ENCODE results near the gene MAGI2.
"Not testable (repeated sequence)": the region's sequence is repeated elsewhere in the genome, so short reads cannot be mapped to it uniquely, and the experiment has no call there.

MAGI2 gene

GRCh38 chr7:79132844-79133451 is 320.5 kb downstream of the MAGI2 start:
- DNase-seq, result no peak

- DNase-seq, result no peak
These were observed 322.8 kb downstream of the MAGI2 start for GRCh38 chr7:79130715-79131114.

- no peak for DNase-seq
These were observed 329.1 kb downstream of the MAGI2 start for GRCh38 chr7:79124331-79124730.

- DNase-seq, result no peak
These were observed 335.3 kb downstream of the MAGI2 start for GRCh38 chr7:79118143-79118542.

GRCh38 chr7:79096361-79096805 is 357.1 kb downstream of the MAGI2 start:
- no peak for DNase-seq

GRCh38 chr7:79093421-79093820 is 360.0 kb downstream of the MAGI2 start:
- no peak for DNase-seq

GRCh38 chr7:79091661-79092060 is 361.8 kb downstream of the MAGI2 start:
- no peak for DNase-seq

GRCh38 chr7:79091011-79091410 is 362.5 kb downstream of the MAGI2 start:
- DNase-seq, result no peak

- DNase-seq, result no peak
These were observed 362.9 kb downstream of the MAGI2 start for GRCh38 chr7:79090543-79090942.

- DNase-seq, result no peak
These were observed 369.0 kb downstream of the MAGI2 start for GRCh38 chr7:79084423-79084822.

- DNase-seq, result no peak
These were observed 373.4 kb downstream of the MAGI2 start for GRCh38 chr7:79079919-79080554.

GRCh38 chr7:79078273-79078672 is 375.2 kb downstream of the MAGI2 start:
- DNase-seq, result no peak

- DNase-seq, result not testable (repeated sequence)
These were observed 382.3 kb downstream of the MAGI2 start for GRCh38 chr7:79071187-79071586.

GRCh38 chr7:79064187-79064823 is 389.2 kb downstream of the MAGI2 start:
- DNase-seq, result no peak

GRCh38 chr7:79063019-79063698 is 390.3 kb downstream of the MAGI2 start:
- no peak for DNase-seq

GRCh38 chr7:79060498-79060897 is 393.0 kb downstream of the MAGI2 start:
- DNase-seq, result no peak

- DNase-seq, result no peak
These were observed 397.6 kb downstream of the MAGI2 start for GRCh38 chr7:79055722-79056415.

- DNase-seq, result no peak
These were observed 401.6 kb downstream of the MAGI2 start for GRCh38 chr7:79051915-79052314.

GRCh38 chr7:79050603-79051002 is 402.9 kb downstream of the MAGI2 start:
- no peak for DNase-seq

GRCh38 chr7:79046061-79046460 is 407.4 kb downstream of the MAGI2 start:
- no peak for DNase-seq

GRCh38 chr7:79037001-79037400 is 416.5 kb downstream of the MAGI2 start:
- no peak for DNase-seq

- DNase-seq, result no peak
These were observed 417.1 kb downstream of the MAGI2 start for GRCh38 chr7:79036356-79036755.

- no peak for DNase-seq
These were observed 417.6 kb downstream of the MAGI2 start for GRCh38 chr7:79035858-79036257.

All from stimulated activated CD4-positive, alpha-beta T cell treated with anti-CD3 and anti-CD28 coated beads, Interleukin-15, amount 100 ng/mL, for 24 hours (primary cell).